Endothelial cell of umbilical vein (primary cell): ENCODE measurements around the gene PDHA2. TPM values are rescaled to one million over a fixed set of nuclear protein-coding genes. Genes with fewer than 3 reads are reported as not detected.

Experiments
- BruUV-seq: library from RNA; stranded (reverse); fragments of 400-500 nt; replicated peaks from 2 replicates; lab custom pipeline; 2021; lab: Mats Ljungman, UMichigan
- CTCF ChIA-PET: fragments of 300-600, 350-600 bp; sonication (Branson Sonifier 250); formaldehyde crosslinking; loops from one replicate; lab custom pipeline; 2021; ENCODE audit warnings: antibody characterized with exemption, inconsistent platforms; lab: Charles Lee
- POLR2A ChIA-PET: fragments of 300-600, 350-600 bp; sonication (Branson Sonifier 250); formaldehyde crosslinking; loops from one replicate; lab custom pipeline; 2021; ENCODE audit warnings: antibody characterized with exemption, inconsistent platforms; lab: Charles Lee
- DNase-seq: peaks from one replicate; pipeline ENCODE4 v3.0.0-alpha.2; 2011; ENCODE audit warnings: low read depth, low spot score
- FAIRE-seq: peaks from 2 replicates; lab custom pipeline; 2011; peaks lifted over from hg19 to GRCh38; lab: Jason Lieb, UNC
- H2AFZ ChIP-seq: 2 replicates; pipeline ENCODE4 v1.6.0; 2012; ENCODE audit warnings: low read depth, low read length, control low read depth, inconsistent platforms
- H3K27ac ChIP-seq: 2 replicates; pipeline ENCODE4 v1.5.1; 2011; ENCODE audit warnings: low read depth, mild to moderate bottlenecking, control low read depth, low read length, moderate library complexity; ENCODE audit not compliant: insufficient read depth
- H3K27me3 ChIP-seq, 2 experiments: 2 replicates each; pipeline versions ENCODE4 v1.6.0 to v1.6.1; 2011; ENCODE audit warnings: low read length in 2 of 2, mixed read lengths in 1 of 2; ENCODE audit not compliant: control insufficient read depth in 2 of 2, insufficient read depth in 2 of 2
- H3K36me3 ChIP-seq, 2 experiments: 2 replicates in 1 of 2; 3 replicates in 1 of 2; pipeline ENCODE4 v1.5.1; 2011; ENCODE audit warnings: low read length in 2 of 2, mild to moderate bottlenecking in 1 of 2, moderate library complexity in 1 of 2; ENCODE audit not compliant: control insufficient read depth in 2 of 2, insufficient read depth in 2 of 2; ENCODE audit errors: extremely low read depth in 1 of 2
- H3K4me1 ChIP-seq: 3 replicates; pipeline ENCODE4 v1.5.1; 2011; ENCODE audit warnings: mild to moderate bottlenecking, low read length; ENCODE audit not compliant: control insufficient read depth, insufficient read depth; ENCODE audit errors: extremely low read depth
- H3K4me2 ChIP-seq: 2 replicates; pipeline ENCODE4 v1.6.1; 2011; ENCODE audit warnings: low read length, control low read depth, mixed read lengths; ENCODE audit not compliant: insufficient read depth
- H3K4me3 ChIP-seq, 3 experiments: fragments of 200-600 bp in 1 of 3; sonication (generic), shearing (Covaris generic) in 1 of 3; replicated peaks in 1 of 3; 2 replicates each; pipeline ENCODE4 v1.5.1; 2011 to 2016; ENCODE audit warnings: control low read depth in 3 of 3, low read length in 3 of 3, mild to moderate bottlenecking in 2 of 3, inconsistent platforms in 1 of 3, low read depth in 1 of 3, moderate library complexity in 1 of 3; ENCODE audit not compliant: insufficient read depth in 1 of 3
- H3K79me2 ChIP-seq: 2 replicates; pipeline ENCODE4 v1.6.0; 2012; ENCODE audit warnings: low read length, inconsistent platforms; ENCODE audit not compliant: control insufficient read depth, insufficient read depth
- H3K9ac ChIP-seq: replicated peaks from 2 replicates; pipeline ENCODE3; 2011; ENCODE audit warnings: low read length, control low read depth; ENCODE audit not compliant: insufficient read depth; ENCODE audit errors: extremely low read depth
- H3K9me1 ChIP-seq: replicated peaks from 3 replicates; pipeline ENCODE4 v1.6.0; 2011; ENCODE audit warnings: mild to moderate bottlenecking, low read length; ENCODE audit not compliant: control insufficient read depth, insufficient read depth; ENCODE audit errors: extremely low read depth
- H3K9me3 ChIP-seq: replicated peaks from 2 replicates; pipeline ENCODE4 v1.5.1; 2012; ENCODE audit warnings: low read length, inconsistent platforms; ENCODE audit not compliant: control insufficient read depth, insufficient read depth
- H4K20me1 ChIP-seq: replicated peaks from 2 replicates; pipeline ENCODE3; 2011; ENCODE audit warnings: mild to moderate bottlenecking, low read length; ENCODE audit not compliant: control insufficient read depth, insufficient read depth; ENCODE audit errors: extremely low read depth
- CTCF ChIP-seq, 2 donors: IDR thresholded peaks; 1 replicate in 1 of 2; 2 replicates in 1 of 2; pipeline ENCODE4 v1.5.1; 2011; ENCODE audit warnings: low read length in 2 of 2, mild to moderate bottlenecking in 2 of 2, moderate library complexity in 2 of 2, control low read depth in 1 of 2, inconsistent platforms in 1 of 2, low read depth in 1 of 2; ENCODE audit not compliant: insufficient read depth in 1 of 2; ENCODE audit errors: extremely low read depth in 1 of 2
- EZH2 ChIP-seq: IDR thresholded peaks from 2 replicates; pipeline ENCODE4 v1.6.1; 2012; ENCODE audit warnings: borderline replicate concordance, low read depth, mild to moderate bottlenecking, moderate library complexity, low read length, inconsistent platforms; ENCODE audit not compliant: severe bottlenecking
- FOS ChIP-seq: IDR thresholded peaks from 2 replicates; pipeline ENCODE4 v1.6.1; 2011; ENCODE audit warnings: mild to moderate bottlenecking, low read length, moderate library complexity, borderline replicate concordance; ENCODE audit not compliant: insufficient read depth
- GATA2 ChIP-seq: IDR thresholded peaks from 2 replicates; pipeline ENCODE4 v1.7.0; 2011; ENCODE audit warnings: low read depth, mild to moderate bottlenecking, moderate library complexity, mixed read lengths, low read length; ENCODE audit not compliant: insufficient read length, insufficient read depth
- JUN ChIP-seq: IDR thresholded peaks from 2 replicates; pipeline ENCODE4 v1.6.1; 2011; ENCODE audit warnings: borderline replicate concordance, low read depth; ENCODE audit not compliant: insufficient read length, insufficient read depth
- MAX ChIP-seq: IDR thresholded peaks from 2 replicates; pipeline ENCODE4 v1.6.1; 2011; ENCODE audit not compliant: insufficient read depth, insufficient read length
- MYC ChIP-seq: IDR thresholded peaks from one replicate; pipeline ENCODE4 v1.6.1; 2011; ENCODE audit warnings: mild to moderate bottlenecking, low read depth, low read length
- POLR2A ChIP-seq: IDR thresholded peaks from 2 replicates; pipeline ENCODE4 v1.6.1; 2012; ENCODE audit warnings: low read depth, mild to moderate bottlenecking, control low read depth, low read length
- POLR2AphosphoS5 ChIP-seq: IDR thresholded peaks from 2 replicates; pipeline ENCODE4 v1.6.1; 2012; ENCODE audit warnings: low read depth, mild to moderate bottlenecking, control low read depth, low read length, moderate library complexity; ENCODE audit not compliant: insufficient read depth
- dilution Hi-C: fragments of 300-500 bp; cut with MboI; formaldehyde crosslinking; loops from one replicate; pipeline ENCODE4 v1.15.0; 2019; ENCODE audit warnings: low sequenced_read_pairs; ENCODE audit not compliant: extremely low pct_ligation_motif_present
- intact Hi-C: fragments of 100-400 bp; cut with micrococcal nuclease; formaldehyde crosslinking; loops from one replicate; pipeline ENCODE4 v1.10.0; 2022
- polyA plus RNA-seq, 4 experiments: library from polyadenylated mRNA; depleted of rRNA in 3 of 4; stranded (reverse) in 3 of 4; unstranded in 1 of 4; fragments of >200 nt; gene quantifications; 2 replicates each; pipeline versions ENCODE4 v1.2.1 to v1.2.3, GENCODE V29; 2011 to 2012; ENCODE audit warnings: missing spikeins in 1 of 4
- total RNA-seq: library from RNA; stranded (reverse); gene quantifications from 2 replicates; pipeline ENCODE4 v1.2.3, GENCODE V29; 2021

PDHA2 gene
- total and polyA plus RNA-seq, 2 donors (not counting 3 experiments of a cell fraction or from before 2014, with no cell fraction given): not detected

- dilution Hi-C loops: no loop called here
- H2AFZ ChIP-seq: no peak overlapping the region
- CTCF ChIA-PET: no interaction called here
Measured at GRCh38 chr4:95833711-95834194, 6.1 kb upstream of the PDHA2 start.

More at GRCh38 chr4:95833711-95834194, 6.1 kb upstream of the PDHA2 start:
- no peak for FAIRE-seq
- TF ChIP-seq POLR2A: no peak
- TF ChIP-seq EZH2: no peak
- no peak for TF ChIP-seq JUN
- no peak for TF ChIP-seq GATA2
- TF ChIP-seq CTCF (IDR thresholded peaks at IDR 0.05; ENCODE audit: extremely low read depth in 1 of 2, insufficient read depth in 1 of 2, low read depth in 1 of 2, low read length in 2 of 2): no peak
- TF ChIP-seq FOS: no peak
- no peak for TF ChIP-seq POLR2AphosphoS5
- TF ChIP-seq MAX: no peak
- TF ChIP-seq MYC: no peak
- Histone ChIP-seq H3K4me2 (no peak overlapping the region), H3K36me3 (no peaks in the 10 kb centered on the region), H3K27ac (no peak overlapping the region), H3K9me1 (no peaks in the 10 kb centered on the region), H3K4me3 (no peak overlapping the region), H3K27me3 (no peaks in the 10 kb centered on the region), H4K20me1 (no peaks in the 10 kb centered on the region), H3K79me2 (no peaks in the 10 kb centered on the region), H3K4me1 (no peaks in the 10 kb centered on the region), H3K9me3 (no peaks in the 10 kb centered on the region), H3K9ac (no peak overlapping the region)
- POLR2A ChIA-PET: no interaction called here
- intact Hi-C loops: no loop called here
- DNase-seq: no peak
- BruUV-seq: no TSS peak
